Measurements from ENCODE around the gene SRP68. TPM values are rescaled to one million over a fixed set of nuclear protein-coding genes. Genes with fewer than 3 reads are reported as not detected.

The SRP68 gene
- total and polyA plus RNA-seq, 2 experiments from 2014 or later = 38.2 to 69.8 TPM

- Histone ChIP-seq H3K36me3 (ENCODE audit: low read depth) (peaks cover 34% of the 10 kb centered on the region), H3F3A (ENCODE audit: insufficient read depth) (peaks cover 20% of the 10 kb centered on the region; the same call in 1 of the 2 replicates), H2AFZ (no peak overlapping the region), H3K4me2 (ENCODE audit: unreplicated experiment) (no peak overlapping the region), H3K9me3 (ENCODE audit: low read depth) (no peaks in the 10 kb centered on the region), H3K4me3 (no peak overlapping the region), H3K9me2 (ENCODE audit: insufficient read depth) (no peaks in the 10 kb centered on the region), H3K9ac (no peak overlapping the region), H4K20me1 (ENCODE audit: insufficient read depth) (no peaks in the 10 kb centered on the region), H3K4me1 (ENCODE audit: insufficient read depth) (no peaks in the 10 kb centered on the region), H3K79me2 (ENCODE audit: insufficient read depth) (no peaks in the 10 kb centered on the region), H3K27ac (no peak overlapping the region), H3K27me3 (replicated peaks; ENCODE audit: insufficient read depth) (no peaks in the 10 kb centered on the region)
- WGBS, 2 experiments (ENCODE audit: low coverage in 1 of 2, low lambda C conversion rate in 2 of 2, missing lambda C conversion rate in 2 of 2) = 89 to 90% methylated on average over 6 of the region's 6 CpGs
- DNase-seq = no peak
- in situ Hi-C loops (cut with MboI) = no loop called here
- no peak for TF ChIP-seq EZH2 (IDR thresholded peaks at IDR 0.05; ENCODE audit: insufficient read depth, poor library complexity, severe bottlenecking)
- TF ChIP-seq EZH2phosphoT487 (IDR thresholded peaks at IDR 0.05; ENCODE audit: insufficient read depth, low read depth) = no peak
These were observed 33.2 kb downstream of the SRP68 start for GRCh38 chr17:76039121-76039520.

DNA sequence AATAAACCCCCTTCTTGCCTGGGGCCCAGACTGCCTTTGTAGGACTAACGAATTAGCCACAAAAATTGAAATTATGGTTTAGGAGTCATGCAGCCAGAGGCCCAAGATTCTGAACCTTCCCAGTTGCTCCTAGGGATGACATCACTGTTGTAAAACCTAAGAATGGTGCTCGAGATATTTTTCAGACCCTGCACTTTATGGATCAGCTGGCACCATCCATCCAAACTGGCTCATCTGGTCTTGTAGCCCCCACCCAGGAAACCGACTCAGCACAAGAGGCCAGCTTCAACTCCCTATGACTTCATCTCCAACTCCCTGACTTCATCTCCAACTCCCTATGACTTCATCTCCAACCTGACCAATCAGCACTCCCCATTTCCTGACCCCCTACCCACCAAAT is 34.3 kb downstream of the SRP68 start:
- H3K36me3 ChIP-seq (ENCODE audit: low read depth) = peaks cover 23% of the 10 kb centered on the region
- H3K4me1 ChIP-seq (ENCODE audit: insufficient read depth) = no peaks in the 10 kb centered on the region
- no peak overlapping the region for H3K4me3 ChIP-seq
- no peaks in the 10 kb centered on the region for H3K9me2 ChIP-seq (ENCODE audit: insufficient read depth)
- TF ChIP-seq EZH2phosphoT487 (IDR thresholded peaks at IDR 0.05; ENCODE audit: insufficient read depth, low read depth) (no peak), EZH2 (IDR thresholded peaks at IDR 0.05; ENCODE audit: insufficient read depth, poor library complexity, severe bottlenecking) (no peak)
- H3K9me3 ChIP-seq (ENCODE audit: low read depth) = no peaks in the 10 kb centered on the region
- H3K27me3 ChIP-seq (replicated peaks; ENCODE audit: insufficient read depth) = no peaks in the 10 kb centered on the region
- no peak for DNase-seq
- in situ Hi-C loops (cut with MboI) = no loop called here
- H2AFZ ChIP-seq = no peak overlapping the region
- no peak overlapping the region for H3K9ac ChIP-seq
- no peaks in the 10 kb centered on the region for H3K79me2 ChIP-seq (ENCODE audit: insufficient read depth)
- peaks cover 20% of the 10 kb centered on the region; the same call in 1 of the 2 replicates for H3F3A ChIP-seq (ENCODE audit: insufficient read depth)
- H3K4me2 ChIP-seq (ENCODE audit: unreplicated experiment) = no peak overlapping the region
- H4K20me1 ChIP-seq (ENCODE audit: insufficient read depth) = no peaks in the 10 kb centered on the region
- 89 to 94% methylated on average over 3 of the region's 3 CpGs for WGBS, 2 experiments (ENCODE audit: low coverage in 1 of 2, low lambda C conversion rate in 2 of 2, missing lambda C conversion rate in 2 of 2)
- no peak overlapping the region for H3K27ac ChIP-seq

- no peaks in the 10 kb centered on the region for H3K9me3 ChIP-seq (ENCODE audit: low read depth)
- no peaks in the 10 kb centered on the region for H3K79me2 ChIP-seq (ENCODE audit: insufficient read depth)
- H3K36me3 ChIP-seq (ENCODE audit: low read depth) = peaks cover 23% of the 10 kb centered on the region
- H3F3A ChIP-seq (ENCODE audit: insufficient read depth) = peaks cover 20% of the 10 kb centered on the region; the same call in 1 of the 2 replicates
- no peak overlapping the region for H3K4me2 ChIP-seq (ENCODE audit: unreplicated experiment)
- H3K27ac ChIP-seq = no peak overlapping the region
- DNase-seq = no peak
- no peaks in the 10 kb centered on the region for H3K4me1 ChIP-seq (ENCODE audit: insufficient read depth)
- in situ Hi-C loops (cut with MboI) = no loop called here
- WGBS, 2 experiments (ENCODE audit: low coverage in 1 of 2, low lambda C conversion rate in 2 of 2, missing lambda C conversion rate in 2 of 2) = 34 to 37% methylated on average over 22 of the region's 22 CpGs
- H2AFZ ChIP-seq = no peak overlapping the region
- H3K9ac ChIP-seq = no peak overlapping the region
- H3K4me3 ChIP-seq = no peak overlapping the region
- no peak for TF ChIP-seq EZH2phosphoT487 (IDR thresholded peaks at IDR 0.05; ENCODE audit: insufficient read depth, low read depth)
- no peak for TF ChIP-seq EZH2 (IDR thresholded peaks at IDR 0.05; ENCODE audit: insufficient read depth, poor library complexity, severe bottlenecking)
- no peaks in the 10 kb centered on the region for H3K9me2 ChIP-seq (ENCODE audit: insufficient read depth)
- no peaks in the 10 kb centered on the region for H3K27me3 ChIP-seq (replicated peaks; ENCODE audit: insufficient read depth)
- no peaks in the 10 kb centered on the region for H4K20me1 ChIP-seq (ENCODE audit: insufficient read depth)
These were observed 35.6 kb downstream of the SRP68 start for GRCh38 chr17:76036497-76037261.

DNA sequence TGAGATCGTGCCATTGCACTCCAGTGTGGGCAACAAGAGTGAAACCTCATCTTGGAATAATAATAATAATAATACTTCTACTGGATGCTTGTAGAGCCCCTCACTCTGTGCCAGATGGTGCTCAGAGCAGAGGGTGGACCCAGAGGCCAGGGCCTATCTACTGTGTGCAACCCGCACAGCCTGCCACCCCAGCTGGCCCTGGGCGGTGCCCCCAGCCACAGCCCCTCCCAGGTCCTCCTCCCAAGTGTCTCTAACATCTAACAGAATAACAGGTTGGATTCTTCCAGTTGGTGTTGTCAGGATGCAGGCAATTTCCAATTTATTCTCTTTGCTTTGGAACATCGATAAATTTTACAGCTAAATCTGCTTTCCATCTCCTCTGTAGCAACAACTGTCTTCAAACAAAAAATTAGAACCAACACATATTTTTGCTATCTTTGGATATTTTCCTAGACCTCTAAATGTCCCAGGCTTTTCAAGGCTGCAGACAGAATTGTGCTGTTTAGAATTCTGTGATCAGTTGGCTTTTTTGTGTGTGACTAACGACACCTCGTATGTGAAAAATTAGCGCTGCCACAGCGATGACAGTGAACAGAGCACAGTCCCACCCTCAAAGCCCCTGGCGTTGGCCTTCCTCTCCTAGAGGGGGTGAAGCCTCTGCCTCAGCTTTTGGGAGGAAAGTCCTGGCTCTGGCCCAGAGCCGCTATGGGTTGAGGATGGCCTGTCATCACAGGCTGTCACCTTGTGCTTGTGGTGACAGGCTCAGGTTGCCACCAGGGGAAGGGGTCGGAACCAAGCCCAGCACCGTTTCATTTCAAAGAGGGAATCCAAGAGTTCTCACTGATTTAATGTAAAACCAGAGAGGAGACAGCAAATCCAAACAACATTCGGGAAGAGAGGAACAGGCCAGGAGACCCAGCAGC is 37.6 kb downstream of the SRP68 start:
- 53 to 59% methylated on average over 13 of the region's 13 CpGs for WGBS, 2 experiments (ENCODE audit: low coverage in 1 of 2, low lambda C conversion rate in 2 of 2, missing lambda C conversion rate in 2 of 2)
- H4K20me1 ChIP-seq (ENCODE audit: insufficient read depth) = no peaks in the 10 kb centered on the region
- H3K27ac ChIP-seq = no peak overlapping the region

More for the DNA sequence above, 37.6 kb downstream of the SRP68 start:
- no peaks in the 10 kb centered on the region for H3K27me3 ChIP-seq (replicated peaks; ENCODE audit: insufficient read depth)
- no peak overlapping the region for H3K4me3 ChIP-seq
- H3K9me3 ChIP-seq (ENCODE audit: low read depth) = no peaks in the 10 kb centered on the region
- peaks cover 13% of the 10 kb centered on the region for H3K36me3 ChIP-seq (ENCODE audit: low read depth)
- no peaks in the 10 kb centered on the region for H3K9me2 ChIP-seq (ENCODE audit: insufficient read depth)
- DNase-seq = no peak
- TF ChIP-seq EZH2phosphoT487 (IDR thresholded peaks at IDR 0.05; ENCODE audit: insufficient read depth, low read depth) (no peak), EZH2 (IDR thresholded peaks at IDR 0.05; ENCODE audit: insufficient read depth, poor library complexity, severe bottlenecking) (no peak)
- H2AFZ ChIP-seq = no peak overlapping the region
- H3F3A ChIP-seq (ENCODE audit: insufficient read depth) = peaks cover 20% of the 10 kb centered on the region; the same call in 1 of the 2 replicates
- no peak overlapping the region for H3K4me2 ChIP-seq (ENCODE audit: unreplicated experiment)
- in situ Hi-C loops (cut with MboI) = no loop called here
- H3K79me2 ChIP-seq (ENCODE audit: insufficient read depth) = no peaks in the 10 kb centered on the region
- H3K4me1 ChIP-seq (ENCODE audit: insufficient read depth) = no peaks in the 10 kb centered on the region
- no peak overlapping the region for H3K9ac ChIP-seq
